Neuronal stem cell (in vitro differentiated cells): Measurements from ENCODE around the gene PANX3.

Experiments
- DNase-seq: peaks from one replicate; pipeline ENCODE4 v3.0.0-alpha.2; 2013; ENCODE audit warnings: low spot score
- H2AFZ ChIP-seq: one replicate; pipeline ENCODE4 v1.6.1; 2013; ENCODE audit warnings: mild to moderate bottlenecking, low read length, inconsistent platforms
- H2AK5ac ChIP-seq: 2 replicates; pipeline ENCODE4 v1.6.1; 2013; ENCODE audit warnings: low read depth, mild to moderate bottlenecking, inconsistent platforms, low read length, moderate library complexity, mixed read lengths
- H2BK120ac ChIP-seq: 2 replicates; pipeline ENCODE4 v1.6.1; 2013; ENCODE audit warnings: low read depth, mild to moderate bottlenecking, inconsistent platforms, low read length, moderate library complexity, mixed read lengths
- H2BK12ac ChIP-seq: one replicate; pipeline ENCODE4 v1.6.1; 2013; ENCODE audit warnings: low read length, inconsistent platforms
- H2BK15ac ChIP-seq: 2 replicates; pipeline ENCODE4 v1.6.1; 2013; ENCODE audit warnings: mild to moderate bottlenecking, low read length, inconsistent platforms, mixed read lengths
- H2BK5ac ChIP-seq: one replicate; pipeline ENCODE4 v1.6.1; 2013; ENCODE audit warnings: inconsistent platforms, mild to moderate bottlenecking, low read length, moderate library complexity
- H3K14ac ChIP-seq: one replicate; pipeline ENCODE4 v1.6.1; 2013; ENCODE audit warnings: low read length, inconsistent platforms
- H3K18ac ChIP-seq: 2 replicates; pipeline ENCODE4 v1.6.1; 2013; ENCODE audit warnings: low read length, inconsistent platforms
- H3K23ac ChIP-seq: 2 replicates; pipeline ENCODE4 v1.6.1; 2013; ENCODE audit warnings: low read depth, mild to moderate bottlenecking, mixed read lengths, low read length, inconsistent platforms; ENCODE audit not compliant: poor library complexity
- H3K27ac ChIP-seq: replicated peaks from 3 replicates; pipeline ENCODE4 v1.5.1; 2013; ENCODE audit warnings: low read length, inconsistent platforms
- H3K27me3 ChIP-seq, 3 experiments: 2 replicates each; pipeline ENCODE4 v1.6.1; 2013; ENCODE audit warnings: low read length in 3 of 3, mild to moderate bottlenecking in 2 of 3, inconsistent platforms in 1 of 3, low read depth in 1 of 3, mixed read lengths in 1 of 3, moderate library complexity in 1 of 3; ENCODE audit not compliant: control insufficient read depth in 3 of 3, insufficient read depth in 3 of 3
- H3K36me3 ChIP-seq, 2 donors: replicated peaks in 1 of 2; 2 replicates each; pipeline ENCODE4 v1.6.1; 2013; ENCODE audit warnings: low read length in 2 of 2; ENCODE audit not compliant: control insufficient read depth in 2 of 2, insufficient read depth in 2 of 2
- H3K4ac ChIP-seq: 2 replicates; pipeline ENCODE4 v1.6.1; 2013; ENCODE audit warnings: inconsistent platforms, mild to moderate bottlenecking, low read length, moderate library complexity
- H3K4me1 ChIP-seq, 2 donors: 1 replicate in 1 of 2; 2 replicates in 1 of 2; pipeline ENCODE4 v1.6.1; 2013; ENCODE audit warnings: low read length in 2 of 2, low read depth in 1 of 2; ENCODE audit not compliant: control insufficient read depth in 2 of 2, insufficient read depth in 1 of 2
- H3K4me2 ChIP-seq: one replicate; pipeline ENCODE4 v1.6.1; 2013; ENCODE audit warnings: mild to moderate bottlenecking, low read length, inconsistent platforms; ENCODE audit not compliant: insufficient read depth, poor library complexity, severe bottlenecking
- H3K4me3 ChIP-seq, 2 donors: 2 replicates each; pipeline ENCODE4 v1.5.1; 2013; ENCODE audit warnings: low read length in 2 of 2, mild to moderate bottlenecking in 2 of 2, inconsistent platforms in 1 of 2, moderate library complexity in 1 of 2
- H3K79me1 ChIP-seq: one replicate; pipeline ENCODE4 v1.6.1; 2013; ENCODE audit warnings: low read depth, mild to moderate bottlenecking, inconsistent platforms, low read length, moderate library complexity
- H3K9ac ChIP-seq: one replicate; pipeline ENCODE4 v1.6.1; 2013; ENCODE audit warnings: mild to moderate bottlenecking, low read depth, low read length, inconsistent platforms; ENCODE audit not compliant: poor library complexity
- H3K9me3 ChIP-seq, 2 donors: replicated peaks in 1 of 2; 2 replicates each; pipeline versions ENCODE3 to v1.6.1; 2013; ENCODE audit warnings: low read length in 2 of 2, mild to moderate bottlenecking in 2 of 2, inconsistent platforms in 1 of 2, low read depth in 1 of 2, mixed read lengths in 1 of 2, moderate library complexity in 1 of 2; ENCODE audit not compliant: control insufficient read depth in 2 of 2, insufficient read depth in 1 of 2
- H4K8ac ChIP-seq: one replicate; pipeline ENCODE4 v1.6.1; 2013; ENCODE audit warnings: low read depth, mild to moderate bottlenecking, inconsistent platforms, low read length, moderate library complexity
- H4K91ac ChIP-seq: one replicate; pipeline ENCODE4 v1.6.1; 2013; ENCODE audit warnings: low read length, low read depth, mild to moderate bottlenecking, inconsistent platforms; ENCODE audit not compliant: poor library complexity
- WGBS, 2 donors: extraction: QIAGEN DNeasy Blood & Tissue Kit; methylation state at CpG; one replicate each; pipeline ENCODE4 v1.1.7; 2013; ENCODE audit warnings: missing lambda C conversion rate in 2 of 2, mixed read lengths in 1 of 2; ENCODE audit not compliant: insufficient read length in 2 of 2, insufficient replicate concordance in 1 of 2; ENCODE audit errors: extremely low coverage in 2 of 2; 5-methylcytosine and 5-hydroxymethylcytosine counted together

PANX3 gene

GRCh38 chr11:124578761-124579160, 32.5 kb upstream of the PANX3 start:
- no peak overlapping the region for H3K18ac ChIP-seq
- no peak overlapping the region for H3K4me3 ChIP-seq
- no peak overlapping the region for H2BK15ac ChIP-seq
- no peaks in the 10 kb centered on the region for H3K36me3 ChIP-seq
- H2BK5ac ChIP-seq, result no peak overlapping the region
- peaks cover 0 to 2% (median 0%) of the 10 kb centered on the region in 3 experiments for H3K27me3 ChIP-seq
- H3K4ac ChIP-seq, result no peak overlapping the region
- DNase-seq, result no peak
- H2BK12ac ChIP-seq, result no peak overlapping the region
- no peak overlapping the region for H4K8ac ChIP-seq
- H3K9me3 ChIP-seq, result no peaks in the 10 kb centered on the region
- no peak overlapping the region for H4K91ac ChIP-seq
- H3K4me1 ChIP-seq, result no peaks in the 10 kb centered on the region
- no peak overlapping the region for H3K27ac ChIP-seq
- no peak overlapping the region for H3K14ac ChIP-seq
- no peaks in the 10 kb centered on the region for H3K79me1 ChIP-seq
- no peak overlapping the region for H2AFZ ChIP-seq
- no CpG with 5 or more reads among the region's 4 CpGs for WGBS, 2 donors
- no peak overlapping the region for H3K23ac ChIP-seq
- H3K9ac ChIP-seq, result no peak overlapping the region
- H3K4me2 ChIP-seq, result no peak overlapping the region
- H2BK120ac ChIP-seq, result no peak overlapping the region
- H2AK5ac ChIP-seq, result no peak overlapping the region

GRCh38 chr11:124581817-124582216, 29.4 kb upstream of the PANX3 start:
- H3K4ac ChIP-seq, result no peak overlapping the region
- no peaks in the 10 kb centered on the region for H3K9me3 ChIP-seq
- H2AK5ac ChIP-seq, result no peak overlapping the region
- H4K8ac ChIP-seq, result no peak overlapping the region
- no peak overlapping the region for H3K23ac ChIP-seq
- H3K4me3 ChIP-seq, result no peak overlapping the region
- no peak overlapping the region for H3K9ac ChIP-seq
- H2BK5ac ChIP-seq, result no peak overlapping the region
- H2AFZ ChIP-seq, result no peak overlapping the region
- no peaks in the 10 kb centered on the region for H3K36me3 ChIP-seq
- no peak overlapping the region for H3K14ac ChIP-seq
- no peak overlapping the region for H2BK120ac ChIP-seq
- no peak overlapping the region for H3K4me2 ChIP-seq
- H2BK12ac ChIP-seq, result no peak overlapping the region
- no CpG with 5 or more reads among the region's 6 CpGs for WGBS, 2 donors
- no peak for DNase-seq
- H3K4me1 ChIP-seq, result no peaks in the 10 kb centered on the region
- no peaks in the 10 kb centered on the region for H3K27me3 ChIP-seq
- no peak overlapping the region for H4K91ac ChIP-seq
- no peak overlapping the region for H3K27ac ChIP-seq
- H2BK15ac ChIP-seq, result no peak overlapping the region
- no peaks in the 10 kb centered on the region for H3K79me1 ChIP-seq
- H3K18ac ChIP-seq, result no peak overlapping the region

GRCh38 chr11:124582565-124582964, 28.7 kb upstream of the PANX3 start:
- Histone ChIP-seq H2BK15ac (no peak overlapping the region), H2AFZ (no peak overlapping the region), H4K8ac (no peak overlapping the region), H2AK5ac (no peak overlapping the region), H3K23ac (no peak overlapping the region), H2BK5ac (no peak overlapping the region), H3K4me1 (no peaks in the 10 kb centered on the region), H3K27me3 (no peaks in the 10 kb centered on the region), H3K36me3 (no peaks in the 10 kb centered on the region), H3K4me2 (no peak overlapping the region), H3K9ac (no peak overlapping the region), H3K9me3 (no peaks in the 10 kb centered on the region), H3K18ac (no peak overlapping the region), H2BK12ac (no peak overlapping the region), H4K91ac (no peak overlapping the region), H3K27ac (no peak overlapping the region), H3K4ac (no peak overlapping the region), H3K14ac (no peak overlapping the region), H3K4me3 (no peak overlapping the region), H2BK120ac (no peak overlapping the region), H3K79me1 (no peaks in the 10 kb centered on the region)
- WGBS, 2 donors, result no CpG with 5 or more reads among the region's 2 CpGs
- DNase-seq, result no peak

GRCh38 chr11:124583781-124584180, 27.4 kb upstream of the PANX3 start:
- Histone ChIP-seq H3K18ac (no peak overlapping the region), H2BK120ac (no peak overlapping the region), H2BK5ac (no peak overlapping the region), H3K14ac (no peak overlapping the region), H2BK12ac (no peak overlapping the region), H3K27ac (no peak overlapping the region), H3K9ac (no peak overlapping the region), H2AFZ (no peak overlapping the region), H3K4ac (no peak overlapping the region), H3K4me3 (no peak overlapping the region), H3K4me1 (no peaks in the 10 kb centered on the region), H4K8ac (no peak overlapping the region), H3K4me2 (no peak overlapping the region), H3K79me1 (no peaks in the 10 kb centered on the region), H3K9me3 (no peaks in the 10 kb centered on the region), H3K36me3 (no peaks in the 10 kb centered on the region), H3K27me3 (no peaks in the 10 kb centered on the region), H2BK15ac (no peak overlapping the region), H2AK5ac (no peak overlapping the region), H3K23ac (no peak overlapping the region), H4K91ac (no peak overlapping the region)
- DNase-seq, result no peak
- no CpG with 5 or more reads among the region's 8 CpGs for WGBS, 2 donors
